Measurements from ENCODE around the gene SLC6A6.
"Not testable (repeated sequence)": the region's sequence is repeated elsewhere in the genome, so short reads cannot be mapped to it uniquely, and the experiment has no call there.

The SLC6A6 gene

DNA sequence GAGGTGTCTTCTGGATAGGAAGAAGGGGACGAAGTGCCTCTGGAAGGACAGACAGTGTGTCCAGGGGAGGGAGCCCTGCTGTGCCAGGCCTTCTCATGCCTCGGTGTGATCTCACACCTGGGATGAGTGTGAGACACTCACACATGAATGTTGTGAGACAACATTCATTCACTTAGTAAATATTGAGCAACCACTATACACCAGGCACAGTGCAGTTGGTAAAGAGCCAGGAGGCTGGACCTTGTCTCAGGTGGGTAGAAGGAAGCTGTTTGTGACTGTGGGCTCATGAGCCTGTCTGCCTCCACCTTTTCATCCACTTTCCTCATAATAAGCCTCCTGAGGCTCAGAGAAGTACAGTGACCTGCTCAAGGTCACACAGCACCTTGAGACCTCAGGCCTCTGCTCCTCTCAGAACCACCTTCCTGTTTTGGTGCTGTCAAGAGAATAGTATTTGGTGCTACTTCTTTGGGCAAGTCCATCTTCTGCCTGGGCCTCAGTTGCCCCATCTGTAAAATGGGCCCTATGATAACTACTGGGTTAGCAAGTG lies 20.9 kb downstream of the SLC6A6 start:
- DNase-seq = no peak

- DNase-seq = no peak
Observed at GRCh38 chr3:14423963-14424362, 21.6 kb downstream of the SLC6A6 start.

GRCh38 chr3:14424711-14425580 lies 22.5 kb downstream of the SLC6A6 start:
- peak; percentile 68 for DNase-seq

DNA sequence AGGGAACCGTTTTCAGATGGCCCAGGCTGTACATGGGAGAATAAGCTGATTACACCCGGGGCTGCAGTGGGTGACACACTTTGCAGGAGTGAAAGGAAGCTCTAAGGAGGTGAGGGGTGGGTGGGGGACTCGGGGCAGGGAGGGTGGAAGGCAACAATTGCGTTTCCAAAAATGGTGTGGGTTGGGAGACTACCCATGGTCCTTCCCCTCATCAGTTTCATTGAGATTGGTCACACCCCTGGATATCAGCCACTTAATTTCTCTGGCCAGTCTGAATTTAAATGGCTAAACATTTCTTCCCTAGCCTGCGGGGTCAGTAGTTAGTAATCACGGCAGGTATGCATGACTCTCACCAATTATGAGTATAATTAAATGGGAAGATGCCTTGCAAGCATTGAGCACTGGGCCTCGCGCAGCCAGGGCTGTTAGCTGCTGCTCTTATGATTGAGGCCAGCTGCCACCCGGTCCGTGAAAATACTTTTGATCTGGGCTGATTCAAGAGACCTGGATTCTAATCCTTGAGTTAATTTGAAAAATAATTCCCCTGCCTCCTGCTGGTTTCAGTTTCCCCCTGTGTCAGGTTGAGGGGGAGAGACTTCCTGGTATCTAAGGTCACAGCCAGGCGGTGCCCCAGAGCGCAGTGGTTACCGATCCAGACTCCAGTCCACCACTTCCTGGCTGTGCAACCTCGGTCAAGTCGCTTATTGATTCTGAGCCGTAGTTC lies 23.3 kb downstream of the SLC6A6 start:
- peak; percentile 68 for DNase-seq

- DNase-seq = no peak
Observed at GRCh38 chr3:14426305-14426620, 23.9 kb downstream of the SLC6A6 start.

GRCh38 chr3:14428087-14429033 lies 26.0 kb downstream of the SLC6A6 start:
- no peak for DNase-seq

DNA sequence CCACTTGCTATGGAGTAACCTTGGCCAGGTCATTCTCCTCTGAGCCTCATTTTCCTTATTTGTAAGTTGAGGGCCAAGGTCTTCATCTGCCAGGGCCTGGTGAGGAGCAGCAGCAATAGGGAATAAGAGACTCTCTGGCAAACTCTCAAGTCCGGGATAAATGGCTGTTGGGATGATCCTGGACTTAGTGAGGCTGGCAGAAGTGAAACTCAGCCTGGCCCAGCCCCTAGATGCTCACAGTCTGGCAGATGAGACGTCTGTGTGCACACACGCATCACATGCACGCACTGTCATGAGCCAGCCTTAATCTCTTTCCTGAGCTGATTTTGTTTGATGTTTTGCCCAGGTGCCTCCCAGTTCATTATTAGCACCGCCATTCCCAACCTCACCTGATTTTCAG lies 26.8 kb downstream of the SLC6A6 start:
- no peak for DNase-seq

DNA sequence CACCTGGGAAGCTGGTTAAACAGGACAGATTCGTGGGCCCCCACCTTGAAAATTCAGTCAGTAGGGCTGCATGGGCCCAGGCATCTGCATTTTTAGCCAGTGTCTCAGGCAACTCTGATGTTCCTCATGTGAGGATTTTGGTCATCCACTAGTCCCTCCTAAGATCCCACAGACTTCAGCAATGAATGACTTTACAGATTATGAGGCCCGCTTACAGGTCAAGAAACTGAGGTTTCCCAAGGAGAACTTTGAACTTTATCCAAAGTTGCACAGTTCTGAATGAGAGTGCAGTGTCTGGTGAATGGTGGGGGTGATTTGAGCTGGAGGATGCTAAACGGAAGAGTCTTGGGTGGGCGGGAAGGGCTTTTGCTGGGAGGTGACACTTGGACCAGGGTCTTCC lies 27.2 kb downstream of the SLC6A6 start:
- no peak for DNase-seq

DNA sequence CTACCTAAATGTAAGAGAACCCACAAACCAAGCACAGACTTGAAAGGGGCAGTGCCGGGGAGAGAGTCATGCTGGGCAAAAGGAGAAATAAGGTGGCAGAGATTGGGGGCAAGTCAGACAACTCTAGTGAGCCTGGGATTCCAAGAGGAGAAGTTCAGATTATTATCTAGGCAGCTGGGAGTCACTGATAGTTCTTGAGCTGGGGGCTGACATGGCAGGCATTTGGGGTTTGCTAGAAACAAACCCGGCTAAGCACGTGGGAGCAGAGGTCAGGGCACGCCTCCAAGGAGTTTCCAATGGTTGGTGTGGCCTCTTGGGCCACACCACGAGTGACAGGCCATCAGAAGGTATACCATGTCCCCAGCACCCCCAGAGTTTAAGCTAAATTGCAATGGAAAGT lies 27.6 kb downstream of the SLC6A6 start:
- DNase-seq = no peak

DNA sequence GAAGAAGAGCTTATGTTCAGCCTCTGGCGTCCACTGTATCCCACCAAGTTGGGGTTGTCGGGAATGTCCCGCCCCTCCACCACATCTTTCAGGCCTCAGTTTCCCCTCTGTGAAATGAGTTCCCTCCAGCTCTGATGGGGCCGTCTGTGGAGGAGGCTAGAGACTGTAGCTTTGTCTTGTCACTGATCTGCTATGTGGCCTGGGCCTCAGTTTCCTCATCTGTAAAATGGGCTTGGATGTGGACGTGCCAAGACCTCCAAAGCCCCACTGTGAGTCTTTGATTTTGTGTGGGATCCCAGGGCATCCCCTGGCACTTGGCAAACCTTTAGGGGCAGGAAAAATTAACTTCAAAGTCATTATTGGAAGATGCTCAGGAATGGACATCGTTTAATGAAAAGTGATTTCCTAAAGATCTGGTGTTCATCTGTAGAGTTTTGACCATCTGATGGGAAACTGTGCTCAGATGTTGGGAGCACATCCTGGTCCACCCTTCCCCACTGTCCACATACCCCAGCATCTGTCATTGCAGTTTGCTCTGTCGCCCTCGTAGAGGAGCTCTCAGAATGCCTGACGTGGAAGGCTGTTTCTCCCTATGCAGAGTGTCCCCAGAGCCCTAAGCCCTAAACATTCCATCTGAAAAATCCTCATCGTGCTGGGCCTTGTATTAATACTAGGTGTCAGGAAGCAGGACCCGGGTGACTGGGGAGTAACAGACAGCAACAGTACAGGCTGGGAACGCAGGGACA lies 28.5 kb downstream of the SLC6A6 start:
- no peak for DNase-seq

GRCh38 chr3:14431452-14431916 lies 29.1 kb downstream of the SLC6A6 start:
- DNase-seq = no peak

- DNase-seq = peak; percentile 93
Observed at GRCh38 chr3:14431917-14432834, 29.8 kb downstream of the SLC6A6 start.

DNA sequence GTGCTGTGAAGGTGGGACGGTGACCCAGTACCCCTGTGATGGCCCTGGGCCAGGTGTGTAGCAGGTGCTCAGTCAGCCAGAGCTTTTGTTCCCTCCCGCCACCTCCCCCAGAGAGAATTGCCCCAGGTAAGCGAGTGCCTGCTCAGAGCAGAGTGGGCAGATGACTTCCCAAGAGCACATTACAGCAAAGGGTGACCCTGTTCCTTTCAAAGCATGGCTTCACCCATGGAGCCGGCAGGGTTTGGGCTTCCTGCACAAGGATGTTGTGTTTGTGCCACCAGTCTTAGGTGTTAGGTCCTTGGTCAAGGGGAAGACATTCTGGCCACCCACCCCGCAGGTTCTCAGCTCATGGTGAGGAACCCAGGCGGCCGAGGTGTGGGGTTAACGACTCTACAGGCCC lies 30.7 kb downstream of the SLC6A6 start:
- DNase-seq = no peak

DNA sequence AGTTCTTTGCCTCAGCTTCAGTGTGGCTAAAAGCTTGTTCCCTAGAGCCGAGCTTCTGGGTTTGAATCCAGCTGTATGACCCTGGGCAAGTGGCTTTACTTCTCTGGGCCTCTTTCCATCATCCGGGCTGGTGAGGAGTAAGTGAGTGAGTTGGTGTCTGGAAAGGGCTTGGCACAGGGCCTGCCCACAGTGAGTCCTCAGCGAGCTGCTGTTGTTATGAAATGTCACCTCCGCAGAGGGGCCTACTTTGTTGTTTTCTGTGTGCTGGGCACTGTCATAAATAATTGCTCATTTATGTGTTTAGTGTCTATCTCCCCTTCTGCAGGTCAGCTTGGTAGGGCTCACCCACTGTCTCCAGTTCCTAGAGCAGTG lies 31.7 kb downstream of the SLC6A6 start:
- DNase-seq = peak; percentile 31

DNA sequence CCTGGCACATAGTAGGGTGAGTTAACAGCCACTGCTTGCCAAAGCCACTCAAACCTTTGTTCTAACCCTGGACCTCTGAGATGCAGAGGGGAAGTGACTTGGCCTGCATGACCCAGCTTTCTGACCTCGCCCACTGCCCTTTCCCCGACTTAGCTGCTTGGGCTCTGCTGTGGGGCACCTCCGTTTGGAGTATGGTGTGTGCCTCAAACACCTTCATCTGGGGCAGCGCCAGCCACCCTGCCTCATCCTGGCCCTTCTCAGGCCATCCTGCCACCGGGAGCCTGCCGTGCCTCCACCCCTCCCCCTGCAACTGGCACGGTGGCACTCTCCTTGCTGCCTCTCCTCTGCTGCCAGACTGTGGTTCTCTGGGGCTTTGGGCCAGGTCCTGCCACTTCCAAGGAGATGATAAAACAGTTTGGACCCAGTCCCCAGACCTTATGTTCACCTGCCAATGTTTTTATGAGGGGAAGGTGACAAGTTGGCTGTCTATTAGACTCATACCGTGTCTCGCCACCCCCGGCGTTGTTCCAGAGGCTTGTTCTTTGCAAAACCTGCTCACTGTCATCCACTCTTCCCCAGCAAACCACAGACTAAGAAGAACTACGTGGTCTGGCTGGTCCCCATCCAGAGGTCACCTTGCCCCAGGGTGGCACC lies 32.2 kb downstream of the SLC6A6 start:
- no peak for DNase-seq

DNA sequence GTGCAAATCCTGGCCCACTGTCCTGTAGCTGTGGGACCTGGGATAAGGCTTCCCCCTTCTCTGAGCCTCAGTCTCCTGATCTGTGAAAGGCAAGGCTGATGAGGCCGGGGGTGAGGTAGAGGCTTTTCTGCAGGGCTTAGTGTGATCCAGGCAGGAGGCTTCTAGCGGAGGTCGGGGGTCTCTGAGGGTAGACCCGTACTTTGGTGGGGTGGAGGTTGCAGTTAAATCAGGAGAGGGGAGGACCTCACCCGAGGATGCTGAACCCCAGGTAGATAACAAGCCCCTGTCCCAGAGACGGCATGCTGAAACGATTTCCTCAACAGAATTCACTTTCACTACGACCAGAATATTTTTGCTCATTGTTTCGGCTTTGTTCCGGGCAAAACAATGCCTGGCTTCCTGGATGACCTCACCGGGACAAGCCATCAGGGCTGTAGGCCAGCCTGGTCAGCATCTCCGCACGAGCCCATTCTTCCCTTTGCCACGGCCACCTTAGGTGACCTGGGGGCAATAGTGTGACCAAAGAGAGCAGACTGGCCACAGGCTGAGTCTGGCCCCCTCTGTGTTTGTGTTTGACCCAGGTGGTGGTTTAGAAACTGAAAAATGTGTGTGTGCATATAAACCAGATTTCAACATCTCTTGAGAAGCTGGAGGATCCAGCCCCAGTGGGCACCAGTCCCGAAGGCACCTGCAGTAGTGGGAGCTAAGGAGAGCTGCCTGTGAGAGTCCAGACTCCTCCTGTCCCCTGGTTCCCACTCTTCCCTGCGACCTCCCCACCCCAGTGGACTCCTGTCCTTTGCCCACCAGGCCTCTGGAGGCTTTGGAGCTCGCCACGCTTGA lies 33.0 kb downstream of the SLC6A6 start:
- DNase-seq = no peak

GRCh38 chr3:14436954-14437281 lies 34.5 kb downstream of the SLC6A6 start:
- no peak for DNase-seq

DNA sequence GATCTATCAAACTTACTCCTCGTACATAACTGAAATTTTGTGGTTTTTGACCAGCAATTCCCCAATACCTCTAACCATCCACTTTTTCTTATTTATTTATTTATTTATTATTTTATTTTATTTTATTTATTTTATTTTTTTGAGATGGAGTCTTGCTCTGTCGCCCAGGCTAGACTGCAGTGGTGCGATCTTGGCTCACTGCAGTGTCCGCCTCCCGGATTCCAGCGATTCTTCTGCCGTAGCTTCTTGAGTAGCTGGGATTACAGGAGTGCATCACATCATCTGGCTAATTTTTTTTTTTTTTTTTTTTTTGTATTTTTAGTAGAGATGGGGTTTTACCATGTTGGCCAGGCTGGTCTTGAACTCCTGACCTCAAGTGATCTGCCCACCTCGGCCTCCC lies 35.3 kb downstream of the SLC6A6 start:
- not testable (repeated sequence) for DNase-seq

GRCh38 chr3:14438262-14438661 lies 35.9 kb downstream of the SLC6A6 start:
- DNase-seq = no peak

DNA sequence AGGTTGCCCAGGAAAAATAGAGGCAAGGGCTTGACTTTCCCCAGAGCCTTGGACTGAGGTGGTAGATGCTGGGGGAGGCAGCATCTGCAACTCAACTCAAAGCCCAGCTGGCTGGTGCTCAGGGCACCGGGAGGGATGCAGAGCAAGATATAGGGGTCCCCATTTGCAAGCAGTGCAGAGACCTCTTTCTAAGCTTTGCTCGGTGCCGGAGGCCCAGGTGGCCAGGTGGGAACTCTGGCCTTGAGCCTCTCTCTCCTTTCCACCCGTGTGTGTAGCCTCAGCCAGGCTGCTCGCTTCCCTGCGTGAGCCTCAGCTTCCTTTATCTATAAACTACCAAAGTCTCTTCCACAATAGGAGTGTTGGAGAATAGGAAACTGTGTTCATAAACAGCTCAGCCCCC lies 36.5 kb downstream of the SLC6A6 start:
- no peak for DNase-seq
